T-cell (primary cell): Measurements from ENCODE around the gene SLC16A14. TPM values are rescaled to one million over a fixed set of nuclear protein-coding genes. Genes with fewer than 3 reads are reported as not detected.

Experiments
- ATAC-seq, 4 experiments: fragments of 200-7000 bp in 3 of 4; fragments of 150-1000 bp in 1 of 4; cut with Tn5 transposase; replicated peaks in 1 of 4; 1 replicate in 3 of 4; 2 replicates in 1 of 4; pipeline ENCODE4 v1.10.0; 2021; ENCODE audit warnings: moderate library complexity in 3 of 4, mild to moderate bottlenecking in 2 of 4, moderate number of reproducible peaks in 1 of 4
- CTCF ChIA-PET, 2 donors: fragments of 300-600 bp; sonication (Branson Sonifier 250); formaldehyde crosslinking; loops; one replicate each; lab custom pipeline; 2022; ENCODE audit warnings: antibody characterized with exemption in 2 of 2; lab: Charles Lee
- POLR2A ChIA-PET, 2 donors: fragments of 300-600 bp; sonication (Branson Sonifier 250); formaldehyde crosslinking; loops; one replicate each; lab custom pipeline; 2022; ENCODE audit warnings: antibody characterized with exemption in 2 of 2; lab: Charles Lee
- DNase-seq, 35 experiments: peaks; one replicate each; pipeline versions ENCODE4 v3.0.0 to v3.0.0-alpha.2; 2013 to 2023
- H3K27ac ChIP-seq: one replicate; pipeline ENCODE4 v1.5.1; 2013; ENCODE audit warnings: low read length
- H3K27me3 ChIP-seq, 2 experiments: replicated peaks in 1 of 2; 1 replicate in 1 of 2; 2 replicates in 1 of 2; pipeline versions ENCODE4 v1.6.1 to v1.7.0; 2013; ENCODE audit warnings: low read length in 1 of 2, mixed read lengths in 1 of 2; ENCODE audit not compliant: control insufficient read depth in 2 of 2, insufficient read depth in 2 of 2; ENCODE audit errors: extremely low read depth in 1 of 2
- H3K36me3 ChIP-seq, 2 donors: 1 replicate in 1 of 2; 2 replicates in 1 of 2; pipeline versions ENCODE4 v1.6.1 to v1.7.0; 2013; ENCODE audit warnings: low read length in 1 of 2; ENCODE audit not compliant: control insufficient read depth in 2 of 2, insufficient read depth in 1 of 2; ENCODE audit errors: extremely low read depth in 1 of 2
- H3K4me1 ChIP-seq, 2 experiments: 1 replicate in 1 of 2; 2 replicates in 1 of 2; pipeline versions ENCODE4 v1.6.1 to v1.7.0; 2013; ENCODE audit warnings: low read length in 2 of 2, mixed read lengths in 1 of 2; ENCODE audit not compliant: insufficient read depth in 2 of 2, control insufficient read depth in 1 of 2; ENCODE audit errors: extremely low read depth in 1 of 2
- H3K4me3 ChIP-seq, 2 donors: 1 replicate in 1 of 2; 2 replicates in 1 of 2; pipeline versions ENCODE4 v1.5.1 to v1.7.0; 2013; ENCODE audit warnings: mild to moderate bottlenecking in 2 of 2, low read length in 1 of 2, moderate library complexity in 1 of 2; ENCODE audit not compliant: control insufficient read depth in 1 of 2; ENCODE audit errors: extremely low read depth in 1 of 2
- H3K9me3 ChIP-seq: 2 replicates; pipeline ENCODE4 v1.7.0; 2013
- H3K27ac Mint-ChIP-seq, 2 donors: one replicate each; pipeline ENCODE4 v1.8.0; 2020 to 2021; ENCODE audit warnings: mild to moderate bottlenecking in 2 of 2, mixed read lengths in 2 of 2
- H3K27me3 Mint-ChIP-seq, 2 donors: one replicate each; pipeline ENCODE4 v1.8.0; 2021 to 2022; ENCODE audit warnings: mixed read lengths in 2 of 2
- H3K36me3 Mint-ChIP-seq: one replicate; pipeline ENCODE4 v1.8.0; 2021; ENCODE audit warnings: mixed read lengths
- H3K4me1 Mint-ChIP-seq, 3 donors: one replicate each; pipeline ENCODE4 v1.8.0; 2020 to 2022; ENCODE audit warnings: mixed read lengths in 3 of 3, mild to moderate bottlenecking in 1 of 3
- H3K4me3 Mint-ChIP-seq, 3 donors: one replicate each; pipeline ENCODE4 v1.8.0; 2020 to 2022; ENCODE audit warnings: mild to moderate bottlenecking in 3 of 3, mixed read lengths in 3 of 3, moderate library complexity in 3 of 3
- H3K9me3 Mint-ChIP-seq, 3 donors: one replicate each; pipeline ENCODE4 v1.8.0; 2020 to 2022; ENCODE audit warnings: mixed read lengths in 3 of 3
- WGBS: methylation state at CpG from one replicate; pipeline ENCODE4 v1.1.5; 2013; ENCODE audit warnings: missing lambda C conversion rate; ENCODE audit not compliant: insufficient coverage; 5-methylcytosine and 5-hydroxymethylcytosine counted together
- total RNA-seq, 35 experiments: library from RNA in 6 of 35; stranded (reverse) in 6 of 35; fragments of 120-200 nt in 1 of 35; gene quantifications; one replicate each; pipeline versions ENCODE4 v1.2.1 to v1.2.4 and lab custom pipeline; 2013 to 2026

SLC16A14 gene
- total RNA-seq, 5 donors from 2014 or later (not counting 1 experiment from before 2014, with no cell fraction given), result 0.12 to 0.60 (median 0.41) TPM

- H3K4me1 ChIP-seq, result peaks cover 0 to 22% of the 10 kb centered on the region in 2 experiments
- peaks cover 0 to 20% of the 10 kb centered on the region in 2 experiments for H3K27me3 ChIP-seq
- no peaks in the 10 kb centered on the region for H3K36me3 ChIP-seq
- Mint-ChIP-seq H3K9me3 (no peaks in the 10 kb centered on the region), H3K27me3 (peaks cover 4 to 16% of the 10 kb centered on the region in 2 donors), H3K4me3 (peak overlapping the region; percentile 82 to 87 (median 87)), H3K4me1 (peaks cover 9 to 19% (median 11%) of the 10 kb centered on the region in 3 donors), H3K27ac (no peak overlapping the region), H3K36me3 (no peaks in the 10 kb centered on the region)
- no peaks in the 10 kb centered on the region for H3K9me3 ChIP-seq
- H3K27ac ChIP-seq, result no peak overlapping the region
- ATAC-seq (peak; percentile 38 to 57 (median 54)), DNase-seq (peak in 26 of 35 experiments; percentile 3 to 51 (median 32))
- CTCF ChIA-PET, result interaction anchor here (0.6 to 1.7 kb wide), 10 partner anchors 8 to 696 kb away, joined by 3 to 12 read pairs (median 4); no protein-coding TSS in a partner anchor
- H3K4me3 ChIP-seq, result peak overlapping the region; percentile 46 to 60
- POLR2A ChIA-PET, result interaction anchor here in 1 of 2 donors (0.8 kb wide), 1 partner anchor 9 kb away, joined by 3 read pairs; no protein-coding TSS in a partner anchor
- WGBS, result under 1% methylated on average over 60 of the region's 60 CpGs
Observed at GRCh38 chr2:230068016-230068650, 591 bp downstream of the SLC16A14 start.

GRCh38 chr2:230060672-230061293 is 7.9 kb downstream of the SLC16A14 start:
- Mint-ChIP-seq H3K4me3 (peak overlapping the region in 1 of 3 donors; percentile 15), H3K4me1 (peaks cover 10 to 17% (median 11%) of the 10 kb centered on the region in 3 donors), H3K9me3 (peaks cover 0 to 8% (median 4%) of the 10 kb centered on the region in 3 donors), H3K27me3 (peaks cover 0 to 6% of the 10 kb centered on the region in 2 donors), H3K27ac (peak overlapping the region in 1 of 2 donors; percentile 29), H3K36me3 (no peaks in the 10 kb centered on the region)
- H3K4me3 ChIP-seq, result no peak overlapping the region
- ChIA-PET CTCF (interaction anchor here in 1 of 2 donors (0.6 kb wide), 1 partner anchor 736 kb away, joined by 5 read pairs; no protein-coding TSS in a partner anchor), POLR2A (no interaction called here)
- peaks cover 3 to 8% of the 10 kb centered on the region in 2 experiments for H3K4me1 ChIP-seq
- H3K36me3 ChIP-seq, result no peaks in the 10 kb centered on the region
- ATAC-seq, result peak in 1 of 4 experiments; percentile 34
- H3K27me3 ChIP-seq, result peaks cover 0 to 8% of the 10 kb centered on the region in 2 experiments
- no peaks in the 10 kb centered on the region for H3K9me3 ChIP-seq
- WGBS, result 60% methylated on average over 3 of the region's 3 CpGs
- no peak for DNase-seq
- no peak overlapping the region for H3K27ac ChIP-seq

GRCh38 chr2:230053753-230054478 is 14.8 kb downstream of the SLC16A14 start:
- Histone ChIP-seq H3K4me1 (no peaks in the 10 kb centered on the region), H3K27ac (no peak overlapping the region), H3K9me3 (no peaks in the 10 kb centered on the region), H3K4me3 (no peak overlapping the region), H3K36me3 (no peaks in the 10 kb centered on the region), H3K27me3 (no peaks in the 10 kb centered on the region)
- no peaks in the 10 kb centered on the region for H3K36me3 Mint-ChIP-seq
- no peaks in the 10 kb centered on the region for H3K9me3 Mint-ChIP-seq
- H3K27ac Mint-ChIP-seq, result no peak overlapping the region
- WGBS, result 80% methylated on average over 1 of the region's 2 CpGs
- H3K4me1 Mint-ChIP-seq, result no peaks in the 10 kb centered on the region
- ATAC-seq (no peak), DNase-seq (no peak)
- H3K27me3 Mint-ChIP-seq, result no peaks in the 10 kb centered on the region
- H3K4me3 Mint-ChIP-seq, result no peak overlapping the region
- CTCF ChIA-PET, result interaction anchor here (0.6 kb wide), 2 partner anchors 668 to 976 kb away, joined by 3 read pairs; no protein-coding TSS in a partner anchor
- POLR2A ChIA-PET, result interaction anchor here in 1 of 2 donors (0.6 kb wide), 1 partner anchor 9 kb away, joined by 3 read pairs; no protein-coding TSS in a partner anchor

GRCh38 chr2:230052299-230052698 is 16.4 kb downstream of the SLC16A14 start:
- no peaks in the 10 kb centered on the region for H3K27me3 Mint-ChIP-seq
- ChIA-PET CTCF (interaction anchor here (0.6 to 0.9 kb wide), 3 partner anchors 15 to 40 kb away, joined by 3 to 4 read pairs (median 3); no protein-coding TSS in a partner anchor), POLR2A (no interaction called here)
- ATAC-seq (no peak), DNase-seq (no peak)
- Histone ChIP-seq H3K36me3 (no peaks in the 10 kb centered on the region), H3K27me3 (no peaks in the 10 kb centered on the region), H3K9me3 (no peaks in the 10 kb centered on the region), H3K4me3 (no peak overlapping the region), H3K27ac (no peak overlapping the region), H3K4me1 (no peaks in the 10 kb centered on the region)
- H3K27ac Mint-ChIP-seq, result no peak overlapping the region
- no peaks in the 10 kb centered on the region for H3K4me1 Mint-ChIP-seq
- no CpG with 5 or more reads among the region's 2 CpGs for WGBS
- H3K9me3 Mint-ChIP-seq, result no peaks in the 10 kb centered on the region
- H3K4me3 Mint-ChIP-seq, result no peak overlapping the region
- no peaks in the 10 kb centered on the region for H3K36me3 Mint-ChIP-seq

- Histone ChIP-seq H3K27me3 (no peaks in the 10 kb centered on the region), H3K27ac (no peak overlapping the region), H3K4me1 (no peaks in the 10 kb centered on the region), H3K36me3 (no peaks in the 10 kb centered on the region), H3K4me3 (no peak overlapping the region), H3K9me3 (no peaks in the 10 kb centered on the region)
- no peaks in the 10 kb centered on the region for H3K36me3 Mint-ChIP-seq
- no peak overlapping the region for H3K4me3 Mint-ChIP-seq
- no peaks in the 10 kb centered on the region for H3K9me3 Mint-ChIP-seq
- DNase-seq (no peak), ATAC-seq (no peak)
- ChIA-PET CTCF (interaction anchor here in 1 of 2 donors (0.6 kb wide), 1 partner anchor 16 kb away, joined by 4 read pairs; no protein-coding TSS in a partner anchor), POLR2A (no interaction called here)
- no peaks in the 10 kb centered on the region for H3K4me1 Mint-ChIP-seq
- H3K27me3 Mint-ChIP-seq, result no peaks in the 10 kb centered on the region
- H3K27ac Mint-ChIP-seq, result no peak overlapping the region
- WGBS, result 83% methylated on average over 1 of the region's 3 CpGs
Observed at GRCh38 chr2:230050136-230050535, 18.6 kb downstream of the SLC16A14 start.
